Measurements from ENCODE around the gene CYLD. TPM values are rescaled to one million over a fixed set of nuclear protein-coding genes. Genes with fewer than 3 reads are reported as not detected.

CYLD gene
- total and polyA plus RNA-seq, 10 of the 15 experiments (the other 5 are each of a cell fraction or from before 2014, with no cell fraction given) = 19.2 to 106 (median 46.1) TPM

- peaks cover 5% of the 10 kb centered on the region in 2 experiments; a peak in 2 of 4 replicates for H3K36me3 ChIP-seq (ENCODE audit: control insufficient read depth in 2 of 2, insufficient read depth in 2 of 2, low read length in 1 of 2)
- H4K20me1 ChIP-seq (ENCODE audit: control insufficient read depth, insufficient read depth) = no peaks in the 10 kb centered on the region
- no peaks in the 10 kb centered on the region; the same call in 2 of the 3 replicates for H3K9me3 ChIP-seq (replicated peaks; ENCODE audit: control insufficient read depth, insufficient read depth, low read length)
- H3K27me3 ChIP-seq (replicated peaks in 1 of 2; ENCODE audit: control insufficient read depth in 2 of 2, insufficient read depth in 2 of 2, low read length in 1 of 2) = no peaks in the 10 kb centered on the region
- ATAC-seq (no peak), FAIRE-seq (no peak), DNase-seq (ENCODE audit: low read depth, low spot score) (no peak)
- ChIA-PET CTCF (interaction anchor here (1.0 to 13.4 kb wide), 4 partner anchors 9 to 593 kb away, joined by 3 to 293 read pairs (median 4); no protein-coding TSS in a partner anchor), SMC1A (ENCODE audit: uncharacterized antibody, unreplicated experiment) (no interaction called here), RAD21 (ENCODE audit: unreplicated experiment) (interaction anchor here (1.2 to 1.8 kb wide), 2 partner anchors 26 to 56 kb away, joined by 3 to 5 read pairs; no protein-coding TSS in a partner anchor), POLR2A (no interaction called here)
- intact Hi-C loops (cut with micrococcal nuclease; ENCODE audit: unreplicated experiment) (loop anchor here (10.0 kb wide), 2 partner anchors 558 to 588 kb away; no protein-coding TSS in a partner anchor), in situ Hi-C loops (cut with MboI) (no loop called here)
- no peak overlapping the region for H3K27ac ChIP-seq (ENCODE audit: control insufficient read depth, insufficient read depth)
- H3K4me2 ChIP-seq (ENCODE audit: control insufficient read depth, insufficient read depth) = no peak overlapping the region
- no peak for TF ChIP-seq CEBPB (IDR thresholded peaks at IDR 0.05; ENCODE audit: borderline replicate concordance in 1 of 2, low read depth in 2 of 2, low read length in 2 of 2)
- TF ChIP-seq, protein P1, sequence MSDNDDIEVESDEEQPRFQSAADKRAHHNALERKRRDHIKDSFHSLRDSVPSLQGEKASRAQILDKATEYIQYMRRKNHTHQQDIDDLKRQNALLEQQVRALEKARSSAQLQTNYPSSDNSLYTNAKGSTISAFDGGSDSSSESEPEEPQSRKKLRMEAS (IDR thresholded peaks at IDR 0.05; ENCODE audit: low read depth, low read length) = no peak
- no peak for TF ChIP-seq MEF2B (IDR thresholded peaks at IDR 0.05; ENCODE audit: partially characterized antibody, poor library complexity, severe bottlenecking)
- no peak for TF ChIP-seq TAF1 (IDR thresholded peaks at IDR 0.05; ENCODE audit: borderline replicate concordance, low read depth, low read length)
- TF ChIP-seq CBFB (IDR thresholded peaks at IDR 0.05; ENCODE audit: low read depth) = no peak
- no peak for TF ChIP-seq SIN3A (IDR thresholded peaks at IDR 0.05; ENCODE audit: low read depth, low read length)
- no peak for TF ChIP-seq PKNOX1 (IDR thresholded peaks at IDR 0.05)
- TF ChIP-seq SMAD5 (IDR thresholded peaks at IDR 0.05; ENCODE audit: low read depth) = no peak
- no peak for TF ChIP-seq IRF5 (IDR thresholded peaks at IDR 0.05; ENCODE audit: borderline replicate concordance)
- no peak for TF ChIP-seq NFIC (IDR thresholded peaks at IDR 0.05; ENCODE audit: low read depth, low read length)
- no peak for TF ChIP-seq SUZ12 (IDR thresholded peaks at IDR 0.05; ENCODE audit: unreplicated experiment)
- TF ChIP-seq KLF5 (IDR thresholded peaks at IDR 0.05; ENCODE audit: partially characterized antibody) = no peak
- TF ChIP-seq ZBED1 (IDR thresholded peaks at IDR 0.05; ENCODE audit: borderline replicate concordance) = no peak
- no peak for TF ChIP-seq ZNF217 (IDR thresholded peaks at IDR 0.05)
- no peak for TF ChIP-seq NR2C2 (IDR thresholded peaks at IDR 0.05; ENCODE audit: borderline replicate concordance, control insufficient read depth, insufficient read length, low read depth)
- no peak for TF ChIP-seq HDAC6 (IDR thresholded peaks at IDR 0.05; ENCODE audit: unreplicated experiment)
- TF ChIP-seq MEF2A (IDR thresholded peaks at IDR 0.05; ENCODE audit: insufficient read depth, low read depth, low read length) = no peak
- no peaks in the 10 kb centered on the region for H3K79me2 ChIP-seq (ENCODE audit: control insufficient read depth, insufficient read depth, low read length)
- no peak overlapping the region for H3K4me3 ChIP-seq
- H2AFZ ChIP-seq (ENCODE audit: control insufficient read depth, low read depth, low read length) = no peak overlapping the region
- H3K9ac ChIP-seq (ENCODE audit: control insufficient read depth, insufficient read depth, low read length) = no peak overlapping the region
- BruUV-seq (replicated peaks) = no TSS peak
- WGBS (ENCODE audit: insufficient coverage, insufficient replicate concordance, low lambda C conversion rate, missing lambda C conversion rate) = 98% methylated on average over 7 of the region's 8 CpGs
- H3K4me1 ChIP-seq (ENCODE audit: control insufficient read depth, insufficient read depth, low read length) = no peaks in the 10 kb centered on the region
Measured at GRCh38 chr16:50802961-50803360, 61.1 kb downstream of the CYLD start.
